Measurements from ENCODE around the gene AHI1.

Gene AHI1

GRCh38 chr6:135296715-135297114, 200.8 kb downstream of the AHI1 start:
- DNase-seq (ENCODE audit: low read depth in 3 of 3) = no peak

- DNase-seq (ENCODE audit: low read depth in 3 of 3) = no peak
Observed at GRCh38 chr6:135295085-135295484, 202.5 kb downstream of the AHI1 start.

- DNase-seq (ENCODE audit: low read depth in 3 of 3) = no peak
Observed at GRCh38 chr6:135291288-135292076, 206.1 kb downstream of the AHI1 start.

GRCh38 chr6:135289816-135290215, 207.7 kb downstream of the AHI1 start:
- no peak for DNase-seq (ENCODE audit: low read depth in 3 of 3)

GRCh38 chr6:135286962-135287538, 210.5 kb downstream of the AHI1 start:
- no peak for DNase-seq (ENCODE audit: low read depth in 3 of 3)

GRCh38 chr6:135285165-135285564, 212.4 kb downstream of the AHI1 start:
- no peak for DNase-seq (ENCODE audit: low read depth in 3 of 3)

- no peak for DNase-seq (ENCODE audit: low read depth in 3 of 3)
Observed at GRCh38 chr6:135283926-135284325, 213.6 kb downstream of the AHI1 start.

- no peak for DNase-seq (ENCODE audit: low read depth in 3 of 3)
Observed at GRCh38 chr6:135282395-135282794, 215.1 kb downstream of the AHI1 start.

- no peak for DNase-seq (ENCODE audit: low read depth in 3 of 3)
Observed at GRCh38 chr6:135281964-135282363, 215.6 kb downstream of the AHI1 start.

- DNase-seq (ENCODE audit: low read depth in 3 of 3) = no peak
Observed at GRCh38 chr6:135281227-135281626, 216.3 kb downstream of the AHI1 start.

GRCh38 chr6:135280375-135281136, 217.0 kb downstream of the AHI1 start:
- DNase-seq (ENCODE audit: low read depth in 3 of 3) = no peak

- DNase-seq (ENCODE audit: low read depth in 3 of 3) = no peak
Observed at GRCh38 chr6:135277422-135277821, 220.1 kb downstream of the AHI1 start.

- no peak for DNase-seq (ENCODE audit: low read depth in 3 of 3)
Observed at GRCh38 chr6:135274561-135275293, 222.8 kb downstream of the AHI1 start.

GRCh38 chr6:135271626-135272025, 225.9 kb downstream of the AHI1 start:
- DNase-seq (ENCODE audit: low read depth in 3 of 3) = no peak

- no peak for DNase-seq (ENCODE audit: low read depth in 3 of 3)
Observed at GRCh38 chr6:135270676-135271536, 226.6 kb downstream of the AHI1 start.

- DNase-seq (ENCODE audit: low read depth in 3 of 3) = no peak
Observed at GRCh38 chr6:135269481-135269891, 228.1 kb downstream of the AHI1 start.

- no peak for DNase-seq (ENCODE audit: low read depth in 3 of 3)
Observed at GRCh38 chr6:135268740-135269139, 228.8 kb downstream of the AHI1 start.

GRCh38 chr6:135268263-135268662, 229.3 kb downstream of the AHI1 start:
- DNase-seq (ENCODE audit: low read depth in 3 of 3) = no peak

- DNase-seq (ENCODE audit: low read depth in 3 of 3) = no peak
Observed at GRCh38 chr6:135267085-135267484, 230.5 kb downstream of the AHI1 start.

- no peak for DNase-seq (ENCODE audit: low read depth in 3 of 3)
Observed at GRCh38 chr6:135266675-135267074, 230.9 kb downstream of the AHI1 start.

- no peak for DNase-seq (ENCODE audit: low read depth in 3 of 3)
Observed at GRCh38 chr6:135265278-135265677, 232.3 kb downstream of the AHI1 start.
